H9 (cell line): ENCODE data around the gene PARVB. TPM values are rescaled to one million over a fixed set of nuclear protein-coding genes. Genes with fewer than 3 reads are reported as not detected.

ENCODE experiments used
- DNase-seq: peaks from one replicate; pipeline ENCODE4 v3.0.0-alpha.2; 2017
- H2AFZ ChIP-seq: one replicate; pipeline ENCODE4 v1.6.1; 2013; ENCODE audit warnings: mild to moderate bottlenecking, low read length, control low read depth, moderate library complexity
- H2AK5ac ChIP-seq: 2 replicates; pipeline ENCODE4 v1.6.1; 2013; ENCODE audit warnings: low read length, control low read depth, mixed read lengths; ENCODE audit not compliant: insufficient read length
- H2BK120ac ChIP-seq: one replicate; pipeline ENCODE4 v1.6.1; 2013; ENCODE audit warnings: low read depth, mild to moderate bottlenecking, low read length, control low read depth, inconsistent platforms; ENCODE audit not compliant: poor library complexity, severe bottlenecking
- H2BK12ac ChIP-seq: 2 replicates; pipeline ENCODE4 v1.6.1; 2013; ENCODE audit warnings: low read length, control low read depth, mixed read lengths, low read depth; ENCODE audit not compliant: insufficient read length
- H2BK15ac ChIP-seq: 2 replicates; pipeline ENCODE4 v1.6.1; 2013; ENCODE audit warnings: low read depth, low read length, control low read depth
- H2BK20ac ChIP-seq: one replicate; pipeline ENCODE4 v1.6.1; 2013; ENCODE audit warnings: low read depth, mild to moderate bottlenecking, low read length, control low read depth, inconsistent platforms; ENCODE audit not compliant: poor library complexity, severe bottlenecking
- H2BK5ac ChIP-seq: 2 replicates; pipeline ENCODE4 v1.6.1; 2013; ENCODE audit warnings: low read length, control low read depth, mixed read lengths; ENCODE audit not compliant: insufficient read length
- H3K14ac ChIP-seq: 2 replicates; pipeline ENCODE4 v1.6.1; 2013; ENCODE audit warnings: low read length, control low read depth; ENCODE audit not compliant: insufficient read depth
- H3K18ac ChIP-seq: 2 replicates; pipeline ENCODE4 v1.6.1; 2013; ENCODE audit warnings: low read depth, mild to moderate bottlenecking, mixed read lengths, low read length, control low read depth; ENCODE audit not compliant: insufficient read length
- H3K23ac ChIP-seq: 2 replicates; pipeline ENCODE4 v1.6.1; 2013; ENCODE audit warnings: low read length, control low read depth, mixed read lengths, low read depth; ENCODE audit not compliant: insufficient read length
- H3K23me2 ChIP-seq: 2 replicates; pipeline ENCODE4 v1.6.1; 2013; ENCODE audit warnings: low read depth, mild to moderate bottlenecking, mixed read lengths, low read length, control low read depth; ENCODE audit not compliant: insufficient read length, poor library complexity, severe bottlenecking
- H3K27ac ChIP-seq: 2 replicates; pipeline ENCODE4 v1.5.1; 2013; ENCODE audit warnings: low read length, control low read depth, mixed read lengths, low read depth; ENCODE audit not compliant: insufficient read length
- H3K27me3 ChIP-seq: 2 replicates; pipeline ENCODE4 v1.6.1; 2013; ENCODE audit warnings: low read length, control low read depth, inconsistent platforms; ENCODE audit not compliant: insufficient read depth
- H3K4ac ChIP-seq: 2 replicates; pipeline ENCODE4 v1.6.1; 2013; ENCODE audit warnings: low read depth, mild to moderate bottlenecking, control low read depth, inconsistent platforms, low read length, moderate library complexity
- H3K4me1 ChIP-seq: 2 replicates; pipeline ENCODE4 v1.6.1; 2013; ENCODE audit warnings: low read length, control low read depth, inconsistent platforms; ENCODE audit not compliant: insufficient read depth
- H3K4me2 ChIP-seq: 2 replicates; pipeline ENCODE4 v1.6.1; 2013; ENCODE audit warnings: low read length, control low read depth, mixed read lengths; ENCODE audit not compliant: insufficient read length, insufficient read depth
- H3K56ac ChIP-seq: 2 replicates; pipeline ENCODE4 v1.6.1; 2013; ENCODE audit warnings: low read depth, mild to moderate bottlenecking, mixed read lengths, low read length, control low read depth; ENCODE audit not compliant: insufficient read length
- H3K79me1 ChIP-seq: 2 replicates; pipeline ENCODE4 v1.6.1; 2013; ENCODE audit warnings: low read depth, mild to moderate bottlenecking, moderate library complexity, low read length, control low read depth, inconsistent platforms; ENCODE audit not compliant: insufficient read depth, poor library complexity, severe bottlenecking
- H3K79me2 ChIP-seq: 2 replicates; pipeline ENCODE4 v1.6.1; 2013; ENCODE audit warnings: low read length, control low read depth, inconsistent platforms; ENCODE audit not compliant: insufficient read depth
- H3K9ac ChIP-seq: 2 replicates; pipeline ENCODE4 v1.6.1; 2013; ENCODE audit warnings: low read length, control low read depth, mixed read lengths; ENCODE audit not compliant: insufficient read length; ENCODE audit errors: extremely low read depth
- H3K9me3 ChIP-seq: one replicate; pipeline ENCODE4 v1.6.1; 2013; ENCODE audit warnings: low read depth, low read length, inconsistent platforms; ENCODE audit not compliant: control insufficient read depth
- H3T11ph ChIP-seq: one replicate; pipeline ENCODE4 v1.6.1; 2013; ENCODE audit warnings: mild to moderate bottlenecking, low read length, control low read depth, inconsistent platforms
- H4K20me1 ChIP-seq: one replicate; pipeline ENCODE4 v1.6.1; 2013; ENCODE audit not compliant: control insufficient read depth, insufficient read length, insufficient read depth
- H4K5ac ChIP-seq: 2 replicates; pipeline ENCODE4 v1.6.1; 2013; ENCODE audit warnings: low read depth, mild to moderate bottlenecking, mixed read lengths, low read length, control low read depth; ENCODE audit not compliant: insufficient read length
- H4K8ac ChIP-seq: replicated peaks from 2 replicates; pipeline ENCODE4 v1.6.1; 2013; ENCODE audit warnings: low read length, control low read depth, mixed read lengths, low read depth; ENCODE audit not compliant: insufficient read length
- H4K91ac ChIP-seq: 2 replicates; pipeline ENCODE4 v1.6.1; 2013; ENCODE audit warnings: low read depth, mild to moderate bottlenecking, moderate library complexity, mixed read lengths, low read length, control low read depth; ENCODE audit not compliant: insufficient read length
- H3K27ac Mint-ChIP-seq, 3 experiments: 2 replicates in 2 of 3; 3 replicates in 1 of 3; pipeline ENCODE4 v1.8.0; 2020 to 2021; ENCODE audit warnings: mixed read lengths in 3 of 3, mild to moderate bottlenecking in 1 of 3, moderate library complexity in 1 of 3
- H3K27me3 Mint-ChIP-seq: 2 replicates; pipeline ENCODE4 v1.8.0; 2021; ENCODE audit warnings: low read depth, mild to moderate bottlenecking, moderate library complexity, mixed read lengths
- H3K36me3 Mint-ChIP-seq, 3 experiments: 2 replicates in 2 of 3; 3 replicates in 1 of 3; pipeline ENCODE4 v1.8.0; 2020 to 2021; ENCODE audit warnings: low read depth in 3 of 3, mixed read lengths in 3 of 3; ENCODE audit not compliant: insufficient read depth in 1 of 3
- H3K4me1 Mint-ChIP-seq, 2 experiments: 2 replicates each; pipeline ENCODE4 v1.8.0; 2020; ENCODE audit warnings: mixed read lengths in 2 of 2
- H3K4me3 Mint-ChIP-seq, 2 experiments: 2 replicates in 1 of 2; 3 replicates in 1 of 2; pipeline ENCODE4 v1.8.0; 2020 to 2021; ENCODE audit warnings: mild to moderate bottlenecking in 2 of 2, mixed read lengths in 2 of 2, moderate library complexity in 1 of 2
- H3K9me3 Mint-ChIP-seq, 2 experiments: 2 replicates in 1 of 2; 3 replicates in 1 of 2; pipeline ENCODE4 v1.8.0; 2020; ENCODE audit warnings: mild to moderate bottlenecking in 2 of 2, mixed read lengths in 2 of 2, moderate library complexity in 1 of 2
- CTCF ChIP-seq: fragments of 200-600 bp; sonication (generic); conservative IDR thresholded peaks from 3 replicates; pipeline ENCODE4 v1.8.0; 2021; ENCODE audit warnings: antibody characterized with exemption, mild to moderate bottlenecking
- WGBS: extraction: QIAGEN DNeasy Blood & Tissue Kit; methylation state at CpG from one replicate; pipeline ENCODE4 v1.1.7; 2013; ENCODE audit warnings: missing lambda C conversion rate, low lambda C conversion rate, mixed read lengths; ENCODE audit not compliant: insufficient read length; ENCODE audit errors: extremely low coverage; 5-methylcytosine and 5-hydroxymethylcytosine counted together
- total RNA-seq: library from RNA; stranded (reverse); gene quantifications from 2 replicates; pipeline ENCODE4 v1.2.1, GENCODE V29; 2021

Gene PARVB
- total RNA-seq, 1 experiment from 2014 or later, result 15.6 TPM

GRCh38 chr22:44187652-44188230 is 163.6 kb downstream of the PARVB start:
- Histone ChIP-seq H3K79me1 (no peaks in the 10 kb centered on the region), H4K20me1 (no peaks in the 10 kb centered on the region), H3K56ac (no peak overlapping the region), H3K4me1 (no peaks in the 10 kb centered on the region), H3K14ac (no peak overlapping the region), H2BK12ac (no peak overlapping the region), H3K9me3 (no peaks in the 10 kb centered on the region), H3K9ac (no peak overlapping the region), H2BK5ac (no peak overlapping the region), H2AK5ac (no peak overlapping the region), H2BK20ac (no peak overlapping the region), H3K23ac (no peak overlapping the region), H3K27me3 (no peaks in the 10 kb centered on the region), H3K79me2 (no peaks in the 10 kb centered on the region), H3K18ac (no peak overlapping the region), H4K5ac (no peak overlapping the region), H3T11ph (no peak overlapping the region), H3K4me2 (no peak overlapping the region), H2AFZ (no peak overlapping the region), H3K27ac (no peak overlapping the region), H4K91ac (no peak overlapping the region), H3K23me2 (no peaks in the 10 kb centered on the region), H2BK15ac (no peak overlapping the region), H4K8ac (no peak overlapping the region), H3K4ac (no peak overlapping the region), H2BK120ac (no peak overlapping the region)
- DNase-seq, result no peak
- no peak overlapping the region for H3K4me3 Mint-ChIP-seq
- no peak for TF ChIP-seq CTCF
- no peak overlapping the region for H3K27ac Mint-ChIP-seq
- no peaks in the 10 kb centered on the region for H3K9me3 Mint-ChIP-seq
- H3K27me3 Mint-ChIP-seq, result peaks cover 2% of the 10 kb centered on the region
- no CpG with 5 or more reads among the region's 12 CpGs for WGBS
- H3K36me3 Mint-ChIP-seq, result no peaks in the 10 kb centered on the region; a peak in 1 of 7 replicates
- H3K4me1 Mint-ChIP-seq, result peaks cover 7 to 15% of the 10 kb centered on the region in 2 experiments
